Hematopoietic multipotent progenitor cell (in vitro differentiated cells): ENCODE measurements around the gene GAS1. TPM values are rescaled to one million over a fixed set of nuclear protein-coding genes. Genes with fewer than 3 reads are reported as not detected.

Experiments used
- DNase-seq, 3 donors: peaks; one replicate each; pipeline ENCODE4 v3.0.0-alpha.2; 2011 to 2015; ENCODE audit warnings: low read depth in 2 of 3, low spot score in 2 of 3
- total RNA-seq: library from RNA; depleted of rRNA; stranded (reverse); fragments of >200 nt; gene quantifications from one replicate; pipeline ENCODE4 v1.2.3, GENCODE V29; 2012

Gene GAS1
- total RNA-seq, 1 donor: 0.27 TPM

DNA sequence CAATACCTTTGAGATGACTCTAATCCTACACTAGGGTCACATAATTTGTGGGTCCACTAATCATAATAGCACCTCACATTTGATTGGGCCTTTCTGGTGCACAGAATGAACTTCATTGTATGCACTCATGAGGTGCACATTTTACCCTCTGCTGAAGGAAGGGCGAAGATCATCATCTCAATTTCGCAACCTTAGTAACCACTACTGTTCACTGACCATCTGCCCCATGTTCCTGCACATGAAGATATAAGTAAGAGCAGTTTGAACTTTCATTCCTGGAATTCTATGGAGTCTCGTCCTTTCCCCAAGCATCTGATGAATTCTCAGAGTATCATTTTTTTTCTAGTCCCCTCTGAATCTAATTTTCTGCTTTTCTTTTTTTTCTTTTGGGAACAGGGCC, 21.2 kb downstream of the GAS1 start:
- no peak for DNase-seq

DNA sequence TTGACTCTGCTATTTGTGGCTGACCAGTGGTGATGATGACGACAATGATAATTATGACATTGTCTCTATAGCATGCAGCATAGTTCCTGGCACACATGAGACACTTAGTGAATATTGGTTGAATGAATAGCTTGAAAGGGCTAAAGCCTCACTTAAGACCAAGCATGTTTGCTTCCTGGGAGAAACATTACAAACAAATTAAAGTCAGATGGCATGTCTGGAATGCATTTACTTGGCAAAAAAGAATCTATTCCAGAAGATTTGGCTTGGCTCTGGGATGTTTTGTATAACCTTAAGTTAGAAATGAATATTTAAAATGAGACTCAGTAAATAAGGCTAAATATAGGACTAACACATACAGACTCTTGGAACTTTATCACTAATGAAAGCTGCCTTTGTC, 21.6 kb downstream of the GAS1 start:
- DNase-seq: no peak

DNA sequence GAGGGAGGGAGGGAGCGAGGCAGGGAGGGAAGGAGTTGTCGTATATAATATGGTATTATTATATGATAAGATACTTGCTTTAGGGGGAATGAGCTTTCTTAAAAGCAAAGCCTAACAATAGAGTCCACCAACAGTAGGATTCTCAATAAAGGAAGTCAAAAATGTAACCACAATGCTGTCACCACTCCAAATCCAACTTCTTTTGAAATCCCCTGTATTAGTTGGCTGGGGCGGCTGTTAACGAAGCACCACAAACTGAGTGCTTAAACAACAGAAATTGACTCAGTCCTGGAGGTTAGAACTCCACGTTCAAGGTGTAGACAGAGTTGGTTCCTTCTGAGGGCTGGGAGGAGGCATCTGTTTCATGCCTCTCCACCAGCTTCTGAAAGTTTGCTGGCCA, 23.1 kb downstream of the GAS1 start:
- no peak for DNase-seq

DNA sequence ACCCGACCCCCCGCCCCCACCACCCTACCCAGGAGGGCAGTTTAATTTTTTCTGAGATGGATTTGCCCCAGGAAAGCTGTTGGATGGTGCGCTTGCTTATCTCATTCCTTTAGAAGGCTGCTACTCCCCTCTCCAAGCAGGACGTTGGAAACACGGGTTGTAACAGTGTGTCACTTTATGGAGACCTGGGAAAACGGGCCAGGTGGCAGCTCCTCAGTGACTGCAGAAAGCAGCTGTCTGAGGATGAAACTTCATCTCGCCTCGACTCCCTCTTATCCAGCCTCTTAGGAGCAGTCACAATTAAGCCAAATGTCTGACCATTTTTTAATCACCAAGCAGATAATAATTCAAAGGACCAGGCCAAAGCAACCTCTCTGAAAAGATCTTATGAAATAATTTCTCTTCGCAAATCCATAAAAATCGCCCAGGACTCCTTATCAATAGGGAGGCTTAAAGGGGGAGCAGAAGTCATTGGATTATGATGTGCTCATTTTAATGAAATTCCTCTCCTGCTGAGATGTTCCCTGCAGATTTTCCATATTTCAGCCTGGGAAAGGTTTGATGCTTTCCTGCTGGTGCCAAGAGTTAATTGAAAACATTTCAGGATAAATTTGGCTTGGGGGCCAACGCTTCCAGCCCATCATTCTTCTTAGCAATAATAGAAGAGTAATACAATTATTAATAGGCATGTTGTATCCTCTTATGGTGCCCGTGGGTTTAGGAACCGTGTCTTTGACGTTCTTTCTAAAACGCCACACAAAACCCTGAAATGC, 26.0 kb downstream of the GAS1 start:
- DNase-seq: no peak

DNA sequence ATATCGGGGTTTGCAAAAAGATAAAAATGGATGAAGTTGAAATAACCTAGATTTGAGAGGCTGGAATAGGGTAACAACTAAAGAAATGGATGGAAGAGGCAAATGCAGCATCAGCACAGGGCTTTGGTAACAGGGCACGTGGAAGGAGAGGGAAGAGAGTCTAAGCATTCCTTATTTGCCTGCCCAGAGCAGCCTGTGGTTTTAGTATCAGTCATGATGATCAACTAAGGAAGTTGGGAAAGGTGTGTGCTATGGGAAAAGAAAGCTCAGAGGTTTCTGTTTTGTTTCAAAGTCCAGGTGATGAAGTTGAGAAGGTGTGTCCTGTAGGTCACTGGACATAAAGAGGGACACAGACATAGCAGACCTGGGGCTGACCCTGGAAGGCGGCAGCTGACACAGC, 28.8 kb downstream of the GAS1 start:
- DNase-seq: no peak

DNA sequence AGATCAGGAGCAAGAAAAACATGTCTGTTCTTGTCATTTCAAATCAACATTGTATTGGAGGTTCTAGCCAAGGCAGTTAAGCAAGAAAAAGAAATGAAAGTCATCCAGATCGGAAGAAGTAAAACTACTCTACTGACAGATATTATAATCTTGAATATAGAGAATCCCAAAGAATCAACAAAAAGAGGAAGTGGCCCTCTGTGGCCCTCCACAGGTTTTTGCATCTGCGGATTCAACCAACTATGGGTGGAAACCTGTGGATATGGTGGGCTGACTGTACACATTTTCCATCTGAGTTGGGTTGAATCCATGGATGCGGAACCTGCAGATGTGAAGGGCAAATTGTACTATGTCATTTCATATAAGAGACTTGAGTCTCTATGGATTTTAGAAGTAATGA, 35.1 kb downstream of the GAS1 start:
- DNase-seq: no peak

DNA sequence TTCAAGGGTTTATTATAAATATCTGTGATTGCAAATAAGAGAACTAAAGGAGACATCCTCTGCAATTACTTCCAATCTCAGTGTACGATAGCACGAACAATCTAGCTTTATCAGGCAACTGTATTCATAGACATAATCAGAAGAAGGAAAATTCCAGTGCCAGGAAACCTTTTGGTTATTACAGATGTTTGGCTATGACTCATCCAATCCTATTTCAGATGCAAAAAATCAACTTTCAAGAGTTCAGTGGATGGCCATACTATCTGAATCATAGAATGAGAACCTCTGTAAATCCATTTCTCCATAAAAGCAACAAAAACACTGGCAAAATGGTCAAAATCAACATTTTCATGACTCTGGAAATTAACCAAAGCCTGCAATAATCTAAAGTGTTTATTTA, 37.9 kb downstream of the GAS1 start:
- DNase-seq: no peak

DNA sequence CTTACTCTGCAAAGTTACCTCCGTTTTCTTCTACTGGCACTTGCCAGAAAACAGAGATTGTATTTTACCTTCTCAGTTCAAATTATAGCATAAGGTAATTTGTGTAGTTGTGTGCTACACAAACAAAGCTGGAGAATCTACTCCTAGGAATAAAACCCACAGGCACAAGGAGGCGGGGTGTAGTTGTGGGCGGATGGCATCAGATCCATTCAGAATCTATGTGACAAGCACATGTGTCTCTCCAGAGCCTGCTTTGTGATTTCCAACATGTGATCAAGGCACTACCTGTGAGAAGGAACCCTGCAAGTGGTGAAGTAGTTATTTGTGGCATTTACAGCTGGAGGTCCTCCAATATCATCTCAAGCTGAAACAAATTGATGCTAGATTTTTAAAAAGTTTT, 39.0 kb downstream of the GAS1 start:
- DNase-seq: no peak

DNA sequence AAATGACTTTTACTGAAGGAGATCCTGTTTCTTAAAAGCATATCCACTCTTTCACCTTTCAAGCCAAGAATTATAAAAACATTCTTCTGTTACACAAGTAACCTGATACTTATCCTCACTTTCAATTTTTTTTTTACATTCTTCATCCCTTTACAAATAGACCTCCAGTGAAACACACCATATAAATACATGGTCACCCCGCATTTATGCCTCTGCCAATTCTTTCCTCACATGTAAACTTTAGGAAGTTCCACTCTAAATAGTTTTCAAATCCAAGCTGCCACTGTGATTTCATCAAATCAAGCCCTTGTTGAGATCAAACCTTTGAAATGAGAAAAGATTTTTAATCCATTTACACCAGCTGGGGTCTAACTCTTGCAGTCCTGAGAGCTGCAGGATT, 40.0 kb downstream of the GAS1 start:
- no peak for DNase-seq

DNA sequence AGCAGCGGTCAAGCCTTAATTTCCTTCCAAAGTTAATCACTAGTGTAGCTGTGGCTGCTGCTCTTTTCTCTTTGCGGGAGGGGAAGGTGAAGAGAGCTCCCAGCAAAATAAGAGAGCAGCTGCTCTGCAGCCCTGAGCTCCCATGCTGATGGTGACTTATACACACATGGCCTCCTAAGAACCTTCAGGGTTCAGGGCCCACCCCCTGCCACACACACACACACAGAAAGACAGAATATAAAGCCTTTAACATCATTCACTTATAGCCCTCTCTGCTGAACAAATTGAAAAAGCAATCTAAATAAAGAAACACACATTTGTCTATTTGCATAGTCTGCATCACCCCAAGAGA, 43.6 kb downstream of the GAS1 start:
- DNase-seq: no peak

DNA sequence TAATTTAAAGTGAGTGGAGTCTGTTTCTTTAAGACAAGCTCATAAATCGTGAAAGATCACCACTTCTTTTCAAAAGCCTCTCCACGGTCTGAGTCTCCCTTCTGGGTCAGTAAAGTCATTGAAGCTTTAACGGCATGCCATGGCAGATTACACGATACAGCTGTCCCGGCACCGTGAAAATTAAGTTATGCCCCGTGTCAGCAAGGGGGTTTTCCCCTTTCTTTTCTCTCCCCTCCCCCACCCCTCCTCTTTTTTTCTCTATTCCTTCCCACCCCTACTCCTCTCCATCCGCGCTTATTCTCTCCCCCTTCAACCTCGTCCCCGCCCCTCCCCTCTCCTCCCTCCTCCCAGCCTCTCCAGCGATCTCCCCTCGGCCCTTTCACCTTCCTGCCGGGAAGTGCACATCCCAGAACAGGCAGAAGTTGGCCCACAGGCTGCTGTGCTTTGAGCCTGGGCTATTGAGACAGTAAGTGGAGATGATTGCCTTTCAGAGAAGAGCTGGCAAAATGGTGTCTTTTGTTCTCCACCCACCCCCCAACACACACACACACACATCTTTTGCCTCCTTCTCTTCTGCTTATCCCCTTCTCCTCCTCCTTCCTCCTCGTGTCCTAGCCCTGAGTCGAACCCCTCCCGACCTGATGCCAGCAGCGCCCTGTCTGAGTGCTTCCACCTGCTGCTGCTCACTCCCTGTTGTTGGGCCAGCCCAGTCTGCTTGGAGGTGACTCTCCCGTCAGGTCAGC, 44.1 kb downstream of the GAS1 start:
- no peak for DNase-seq

DNA sequence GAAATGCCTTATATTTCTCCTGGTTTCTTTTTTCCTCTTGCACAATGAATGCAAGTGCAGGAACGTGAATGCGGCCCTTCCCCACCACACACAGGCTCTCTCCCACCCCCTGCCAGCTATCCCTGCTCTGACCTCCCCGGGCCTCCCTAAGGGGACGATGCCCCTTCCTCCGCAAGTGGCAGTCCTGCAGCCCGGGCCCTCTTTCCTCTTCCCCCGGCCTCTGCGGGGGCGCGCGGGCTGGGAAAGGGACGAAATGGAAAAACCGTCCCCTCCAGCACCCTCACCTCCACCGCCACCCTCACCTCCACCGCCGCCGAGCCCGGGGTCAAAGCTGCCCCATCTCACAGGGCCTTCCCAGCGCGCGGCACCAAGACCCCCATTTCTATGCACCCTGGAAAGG, 44.7 kb downstream of the GAS1 start:
- no peak for DNase-seq

DNA sequence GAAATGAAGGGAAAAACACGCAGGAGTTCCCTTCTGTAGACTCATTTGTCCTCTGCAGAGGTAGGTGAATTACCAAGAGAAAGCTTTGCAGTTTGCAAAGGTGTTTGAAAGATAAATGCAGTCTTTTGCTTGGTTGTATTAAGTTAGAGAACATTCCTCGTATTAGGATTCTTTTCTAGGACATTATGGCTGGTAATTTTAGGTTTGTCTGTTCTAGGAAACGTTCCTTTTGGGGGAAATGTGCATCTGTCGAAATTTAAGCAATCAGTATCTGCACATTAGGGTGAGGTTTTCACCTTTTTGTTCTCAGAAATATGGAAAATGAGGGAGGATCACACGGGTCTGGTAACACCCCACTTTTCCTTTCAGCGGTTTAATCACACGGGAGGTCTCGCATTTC, 45.1 kb downstream of the GAS1 start:
- DNase-seq: no peak

DNA sequence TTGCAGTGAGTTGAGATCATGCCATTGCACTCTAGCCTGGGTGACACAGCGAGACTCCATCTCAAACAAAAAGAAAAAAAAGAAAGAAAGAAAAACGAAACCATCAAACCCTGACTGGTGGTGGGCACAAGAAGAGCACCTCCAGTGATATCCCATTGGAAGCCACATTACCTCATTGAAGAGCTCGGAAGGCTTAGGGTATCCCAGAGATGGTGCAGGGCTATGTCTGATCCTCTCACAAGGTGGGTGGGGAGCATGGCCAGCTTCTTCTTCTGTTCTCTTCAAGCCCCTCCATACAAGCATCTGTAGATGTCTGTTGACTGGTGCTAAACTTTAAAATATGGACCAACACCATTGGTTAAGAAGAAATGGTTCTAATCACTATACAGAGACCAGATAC, 45.8 kb downstream of the GAS1 start:
- no peak for DNase-seq
